Osteocyte (in vitro differentiated cells): Measurements from ENCODE around the gene FLNC. TPM values are rescaled to one million over a fixed set of nuclear protein-coding genes. Genes with fewer than 3 reads are reported as not detected.

Experiments used
- DNase-seq: peaks from one replicate; pipeline ENCODE4 v3.0.0; 2021; ENCODE audit warnings: mixed read lengths; ENCODE audit not compliant: unreplicated experiment; ENCODE audit errors: extremely low spot score
- H3K27ac Mint-ChIP-seq: one replicate; pipeline ENCODE4 v1.8.0; 2021; ENCODE audit warnings: mild to moderate bottlenecking, mixed read lengths; ENCODE audit not compliant: unreplicated experiment
- H3K27me3 Mint-ChIP-seq: one replicate; pipeline ENCODE4 v1.8.0; 2021; ENCODE audit warnings: mixed read lengths; ENCODE audit not compliant: unreplicated experiment
- H3K36me3 Mint-ChIP-seq: one replicate; pipeline ENCODE4 v1.8.0; 2021; ENCODE audit warnings: mixed read lengths; ENCODE audit not compliant: unreplicated experiment
- H3K4me1 Mint-ChIP-seq: one replicate; pipeline ENCODE4 v1.8.0; 2021; ENCODE audit warnings: mixed read lengths; ENCODE audit not compliant: unreplicated experiment
- H3K4me3 Mint-ChIP-seq: one replicate; pipeline ENCODE4 v1.8.0; 2021; ENCODE audit warnings: mild to moderate bottlenecking, moderate library complexity, mixed read lengths; ENCODE audit not compliant: unreplicated experiment
- H3K9me3 Mint-ChIP-seq: one replicate; pipeline ENCODE4 v1.8.0; 2021; ENCODE audit warnings: mixed read lengths; ENCODE audit not compliant: unreplicated experiment
- CTCF ChIP-seq: fragments of 200-600 bp; sonication (generic); IDR thresholded peaks from 2 replicates; pipeline ENCODE4 v1.5.0; 2021; ENCODE audit warnings: antibody characterized with exemption, mild to moderate bottlenecking, moderate library complexity
- total RNA-seq: library from RNA; stranded (reverse); gene quantifications from 2 replicates; pipeline ENCODE4 v1.2.1, GENCODE V29; 2021

Gene FLNC
- total RNA-seq, 1 donor from 2014 or later = 26.9 TPM

GRCh38 chr7:128876586-128876977 is 46.4 kb downstream of the FLNC start:
- TF ChIP-seq CTCF = no peak
- no peak overlapping the region for H3K27ac Mint-ChIP-seq
- no peaks in the 10 kb centered on the region for H3K9me3 Mint-ChIP-seq
- DNase-seq = no peak
- H3K36me3 Mint-ChIP-seq = no peaks in the 10 kb centered on the region
- H3K27me3 Mint-ChIP-seq = no peaks in the 10 kb centered on the region
- no peak overlapping the region for H3K4me3 Mint-ChIP-seq
- no peaks in the 10 kb centered on the region for H3K4me1 Mint-ChIP-seq

GRCh38 chr7:128876978-128877755 is 47.0 kb downstream of the FLNC start:
- TF ChIP-seq CTCF = no peak
- H3K9me3 Mint-ChIP-seq = no peaks in the 10 kb centered on the region
- H3K27me3 Mint-ChIP-seq = no peaks in the 10 kb centered on the region
- H3K4me3 Mint-ChIP-seq = no peak overlapping the region
- no peak overlapping the region for H3K27ac Mint-ChIP-seq
- H3K4me1 Mint-ChIP-seq = no peaks in the 10 kb centered on the region
- no peak for DNase-seq
- H3K36me3 Mint-ChIP-seq = no peaks in the 10 kb centered on the region

- H3K27ac Mint-ChIP-seq = no peak overlapping the region
- H3K9me3 Mint-ChIP-seq = no peaks in the 10 kb centered on the region
- TF ChIP-seq CTCF = no peak
- no peak for DNase-seq
- H3K4me1 Mint-ChIP-seq = no peaks in the 10 kb centered on the region
- H3K4me3 Mint-ChIP-seq = no peak overlapping the region
- no peaks in the 10 kb centered on the region for H3K36me3 Mint-ChIP-seq
- H3K27me3 Mint-ChIP-seq = no peaks in the 10 kb centered on the region
Observed at GRCh38 chr7:128877756-128878120, 47.5 kb downstream of the FLNC start.

GRCh38 chr7:128878226-128879105 is 48.3 kb downstream of the FLNC start:
- Mint-ChIP-seq H3K36me3 (no peaks in the 10 kb centered on the region), H3K27me3 (no peaks in the 10 kb centered on the region), H3K27ac (no peak overlapping the region), H3K4me3 (no peak overlapping the region), H3K9me3 (no peaks in the 10 kb centered on the region), H3K4me1 (peaks cover under 1% of the 10 kb centered on the region)
- TF ChIP-seq CTCF = no peak
- no peak for DNase-seq

GRCh38 chr7:128879461-128879938 is 49.3 kb downstream of the FLNC start:
- no peaks in the 10 kb centered on the region for H3K27me3 Mint-ChIP-seq
- no peak overlapping the region for H3K4me3 Mint-ChIP-seq
- H3K4me1 Mint-ChIP-seq = peaks cover 2% of the 10 kb centered on the region
- no peaks in the 10 kb centered on the region for H3K36me3 Mint-ChIP-seq
- H3K27ac Mint-ChIP-seq = no peak overlapping the region
- DNase-seq = no peak
- no peaks in the 10 kb centered on the region for H3K9me3 Mint-ChIP-seq
- TF ChIP-seq CTCF = no peak
